Epithelial cell of proximal tubule (primary cell): ENCODE data around the gene PDPK1. TPM values are rescaled to one million over a fixed set of nuclear protein-coding genes. Genes with fewer than 3 reads are reported as not detected.

ENCODE experiments used
- DNase-seq: peaks from one replicate; pipeline ENCODE4 v3.0.0-alpha.2; 2011; ENCODE audit warnings: low read depth
- H3K4me3 ChIP-seq: 2 replicates; pipeline ENCODE4 v1.5.1; 2011; ENCODE audit warnings: low read depth, mild to moderate bottlenecking, low read length
- total RNA-seq: library from RNA; depleted of rRNA; stranded (reverse); fragments of >200 nt; gene quantifications from 2 replicates; pipeline ENCODE4 v1.2.3, GENCODE V29; 2015
- TF ChIP-seq, protein P1 (sequence below): conservative IDR thresholded peaks from 2 replicates; pipeline ENCODE4 v1.5.1; 2012; ENCODE audit warnings: low read depth, mild to moderate bottlenecking, low read length

The PDPK1 gene
- total RNA-seq: 16.4 and 16.5 TPM in 2 replicates

DNA sequence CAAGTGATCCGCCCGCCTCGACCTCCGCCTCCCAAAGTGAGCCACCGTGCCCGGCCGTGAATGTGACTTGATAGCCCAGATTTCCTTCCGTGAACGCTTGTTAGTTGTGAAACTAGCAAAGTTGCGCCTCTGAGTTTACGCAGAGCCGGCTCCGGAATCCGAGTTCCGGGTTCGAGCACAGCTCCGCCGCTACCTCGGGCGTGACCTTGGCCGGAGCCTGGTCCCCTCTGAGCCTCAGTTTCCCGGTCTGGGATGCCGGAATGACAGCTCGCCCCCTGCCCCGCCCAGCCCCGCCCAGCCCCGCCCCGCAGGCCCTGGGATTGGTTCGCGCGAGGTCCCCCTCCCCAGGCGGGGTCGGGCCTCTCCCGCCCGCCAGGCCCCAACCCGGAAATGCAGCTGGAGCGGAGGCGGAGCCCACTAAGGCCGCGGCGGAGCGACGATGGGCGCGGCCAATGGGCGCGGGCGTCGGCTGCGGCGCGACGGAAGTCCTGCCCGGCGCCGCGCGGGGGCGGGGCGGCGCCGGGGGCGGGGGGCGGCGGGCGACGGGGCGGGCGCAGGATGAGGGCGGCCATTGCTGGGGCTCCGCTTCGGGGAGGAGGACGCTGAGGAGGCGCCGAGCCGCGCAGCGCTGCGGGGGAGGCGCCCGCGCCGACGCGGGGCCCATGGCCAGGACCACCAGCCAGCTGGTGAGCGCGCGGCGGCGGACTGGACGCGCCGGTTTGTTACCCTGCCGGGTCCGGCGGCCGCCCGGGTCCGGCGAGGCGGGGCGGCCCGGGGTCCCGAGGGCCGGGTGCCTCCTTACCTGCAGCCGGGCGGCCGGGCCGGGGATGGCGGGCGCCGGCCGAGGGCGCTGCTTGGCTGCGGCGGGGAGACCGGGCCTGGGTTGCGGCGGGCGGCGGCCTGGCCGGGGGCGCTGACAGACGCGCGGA is at the start of gene PDPK1:
PDPK1 (plus strand) TSS at position 571 of the 929 bp plus-strand sequence; CDS start at position 663, 92 bp downstream.
- H3K4me3 ChIP-seq: peak within 1 kb of the TSS; percentile 72
- TF ChIP-seq, protein P1, sequence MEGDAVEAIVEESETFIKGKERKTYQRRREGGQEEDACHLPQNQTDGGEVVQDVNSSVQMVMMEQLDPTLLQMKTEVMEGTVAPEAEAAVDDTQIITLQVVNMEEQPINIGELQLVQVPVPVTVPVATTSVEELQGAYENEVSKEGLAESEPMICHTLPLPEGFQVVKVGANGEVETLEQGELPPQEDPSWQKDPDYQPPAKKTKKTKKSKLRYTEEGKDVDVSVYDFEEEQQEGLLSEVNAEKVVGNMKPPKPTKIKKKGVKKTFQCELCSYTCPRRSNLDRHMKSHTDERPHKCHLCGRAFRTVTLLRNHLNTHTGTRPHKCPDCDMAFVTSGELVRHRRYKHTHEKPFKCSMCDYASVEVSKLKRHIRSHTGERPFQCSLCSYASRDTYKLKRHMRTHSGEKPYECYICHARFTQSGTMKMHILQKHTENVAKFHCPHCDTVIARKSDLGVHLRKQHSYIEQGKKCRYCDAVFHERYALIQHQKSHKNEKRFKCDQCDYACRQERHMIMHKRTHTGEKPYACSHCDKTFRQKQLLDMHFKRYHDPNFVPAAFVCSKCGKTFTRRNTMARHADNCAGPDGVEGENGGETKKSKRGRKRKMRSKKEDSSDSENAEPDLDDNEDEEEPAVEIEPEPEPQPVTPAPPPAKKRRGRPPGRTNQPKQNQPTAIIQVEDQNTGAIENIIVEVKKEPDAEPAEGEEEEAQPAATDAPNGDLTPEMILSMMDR: no peak
- no peak for DNase-seq

DNA sequence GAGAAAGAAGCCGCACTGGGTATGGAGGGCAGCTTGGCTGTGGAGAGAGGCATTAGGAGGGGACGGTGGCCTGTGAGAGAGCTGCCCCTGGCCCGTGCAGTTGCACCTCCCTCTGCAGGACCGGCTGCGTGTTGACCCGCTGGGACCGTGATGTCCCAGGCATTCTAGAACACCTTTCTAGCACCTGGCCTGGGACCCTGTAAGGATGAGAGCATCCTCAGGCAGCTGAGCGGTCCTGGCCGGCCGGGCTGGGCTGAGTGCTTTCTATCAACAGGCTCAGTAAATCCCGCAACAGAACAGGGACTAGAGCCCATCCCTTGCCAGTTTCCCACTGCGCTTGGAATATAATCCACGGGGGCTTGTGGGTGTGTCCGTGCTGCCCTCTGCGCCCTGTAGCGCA is 48.2 kb upstream of the PDPK1 start:
- TF ChIP-seq, protein P1: no peak
- H3K4me3 ChIP-seq: no peak overlapping the region
- DNase-seq: no peak

DNA sequence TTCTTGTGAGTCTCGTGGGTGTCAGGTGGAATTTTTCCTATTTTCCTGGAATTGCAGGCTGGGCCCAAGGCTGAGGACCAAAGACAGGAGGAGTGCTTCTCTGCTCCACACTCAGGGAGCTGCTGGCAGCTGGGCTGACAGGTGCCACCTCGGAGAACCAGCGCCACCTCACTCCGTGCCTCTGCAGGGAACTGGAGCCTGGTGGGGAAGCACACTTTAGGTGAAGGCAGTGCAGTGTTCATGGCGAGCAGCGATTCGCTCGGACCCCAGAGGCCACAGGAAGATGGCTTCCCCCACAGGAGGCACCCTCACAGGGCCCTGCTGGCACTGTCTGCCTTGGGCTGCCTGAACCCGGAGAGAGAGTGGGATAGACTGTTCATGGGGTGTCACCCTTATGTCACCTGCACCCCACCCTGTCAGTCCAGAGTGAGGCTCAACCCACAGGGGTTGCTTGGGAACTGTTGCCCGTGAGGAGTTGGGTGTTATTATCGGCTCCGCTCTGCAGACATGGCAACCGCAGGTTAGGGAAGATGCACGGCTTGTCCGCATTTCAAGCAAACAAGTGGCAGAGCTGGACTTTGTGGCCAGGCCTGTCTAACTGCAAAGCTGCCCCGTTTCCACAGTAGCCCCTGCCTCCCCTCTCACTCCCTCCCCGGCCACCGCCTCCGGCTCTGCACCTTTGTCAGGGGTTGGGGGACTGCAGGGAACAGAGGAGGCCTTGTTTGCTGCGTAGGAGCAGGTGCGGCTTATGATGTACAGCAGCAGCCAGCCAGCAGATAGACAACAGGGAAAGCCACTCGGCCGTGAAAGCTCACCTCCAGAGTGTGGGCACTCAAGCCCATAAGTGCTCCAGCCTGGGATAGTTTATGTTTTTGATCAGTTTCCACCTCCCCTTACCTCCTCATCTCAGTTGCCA is 47.4 kb upstream of the PDPK1 start:
- no peak for DNase-seq
- H3K4me3 ChIP-seq: no peak overlapping the region
- TF ChIP-seq, protein P1: no peak

DNA sequence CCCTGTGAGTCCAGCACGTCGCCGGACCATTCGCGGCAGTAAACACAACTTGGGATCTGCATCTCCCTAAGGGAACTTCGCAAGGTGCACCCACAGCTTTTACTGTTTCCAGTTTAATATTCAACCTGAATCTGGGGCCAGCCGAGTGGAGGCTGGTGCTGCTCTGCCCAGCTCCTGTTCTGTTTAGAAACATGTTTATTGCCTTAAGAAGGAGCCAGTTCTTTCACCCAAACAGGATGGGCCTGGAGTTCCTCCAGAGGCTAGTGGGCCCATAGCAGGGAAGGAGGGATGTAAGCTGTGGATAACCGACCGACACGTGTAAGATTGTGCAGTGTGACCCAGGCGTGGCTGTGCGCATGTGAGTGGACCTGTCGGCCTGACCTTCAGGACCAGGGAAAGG is 45.5 kb upstream of the PDPK1 start:
- no peak overlapping the region for H3K4me3 ChIP-seq
- DNase-seq: no peak
- TF ChIP-seq, protein P1: no peak

DNA sequence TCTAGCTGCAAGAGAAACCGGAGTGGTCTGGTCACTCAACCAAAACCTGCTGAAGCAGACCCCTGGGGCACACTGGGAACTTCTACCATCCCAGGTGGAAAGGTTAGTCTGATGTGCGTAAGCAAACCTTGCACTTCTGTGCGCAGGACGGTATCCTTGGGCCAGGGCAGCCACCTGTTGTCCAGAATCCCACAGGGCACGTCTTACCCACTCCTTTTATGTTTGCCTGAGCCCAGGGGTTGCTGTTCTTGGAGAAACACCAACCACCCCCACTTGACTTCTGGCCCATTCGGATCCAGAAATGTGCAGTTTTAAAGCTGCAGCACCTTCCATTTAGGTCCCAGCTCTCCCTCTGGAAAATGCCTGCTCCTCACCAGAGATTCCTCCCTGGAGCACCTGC is 44.2 kb upstream of the PDPK1 start:
- TF ChIP-seq, protein P1: no peak
- no peak for DNase-seq

DNA sequence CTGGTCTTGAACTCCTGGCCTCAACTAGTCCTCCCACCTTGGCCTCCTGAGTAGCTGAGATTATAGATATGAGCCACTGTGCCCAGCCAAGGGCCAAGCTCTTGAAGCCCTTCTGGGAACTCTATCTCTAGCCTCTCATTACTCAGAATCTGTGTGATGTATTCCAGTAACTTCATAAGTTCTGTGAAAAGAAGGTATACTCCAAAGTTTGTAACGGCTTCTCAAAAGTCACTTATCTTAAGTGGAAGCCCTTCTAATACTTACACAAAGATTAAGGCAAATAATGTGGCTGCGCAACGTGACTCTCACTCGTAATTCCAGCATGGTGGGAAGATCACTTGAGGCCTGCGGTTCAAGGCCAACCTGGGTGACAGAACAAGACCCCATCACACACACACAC is 43.2 kb upstream of the PDPK1 start:
- TF ChIP-seq, protein P1: no peak
- H3K4me3 ChIP-seq: no peak overlapping the region
- DNase-seq: no peak

More for the DNA sequence above, 44.2 kb upstream of the PDPK1 start:
- no peak overlapping the region for H3K4me3 ChIP-seq
